SJCRH30 (cell line): ENCODE results near the gene ZFYVE28. TPM values are rescaled to one million over a fixed set of nuclear protein-coding genes. Genes with fewer than 3 reads are reported as not detected.

ENCODE experiments used
- DNase-seq, 2 experiments: peaks; one replicate each; pipeline ENCODE4 v3.0.0-alpha.2; 2015 to 2020
- H3K27ac ChIP-seq: fragments of 250-450 bp; sonication (Bioruptor Pico); 2 replicates; pipeline ENCODE4 v1.5.1; 2020; ENCODE audit warnings: mild to moderate bottlenecking, moderate library complexity
- H3K27me3 ChIP-seq: fragments of 250-450 bp; sonication (Bioruptor Pico); 2 replicates; pipeline ENCODE4 v1.5.1; 2020; ENCODE audit warnings: mild to moderate bottlenecking, moderate library complexity
- H3K36me3 ChIP-seq: fragments of 250-450 bp; sonication (Bioruptor Pico); 2 replicates; pipeline ENCODE4 v1.5.1; 2020; ENCODE audit warnings: mild to moderate bottlenecking, moderate library complexity
- H3K4me1 ChIP-seq: fragments of 250-450 bp; sonication (Bioruptor Pico); 2 replicates; pipeline ENCODE4 v1.5.1; 2020; ENCODE audit warnings: mild to moderate bottlenecking, moderate library complexity
- H3K4me3 ChIP-seq: fragments of 250-450 bp; sonication (Bioruptor Pico); 2 replicates; pipeline ENCODE4 v1.5.1; 2020; ENCODE audit warnings: mild to moderate bottlenecking, moderate library complexity
- H3K9me3 ChIP-seq: fragments of 250-450 bp; sonication (Bioruptor Pico); replicated peaks from 2 replicates; pipeline ENCODE4 v1.5.1; 2020; ENCODE audit warnings: mild to moderate bottlenecking, moderate library complexity
- total RNA-seq: library from RNA; depleted of rRNA; stranded (reverse); fragments of >200 nt; shearing (Covaris generic); gene quantifications from 2 replicates; pipeline ENCODE4 v1.2.3, GENCODE V29; 2014

ZFYVE28 gene
- total RNA-seq, 1 experiment from 2014 or later: not detected

- no peaks in the 10 kb centered on the region for H3K36me3 ChIP-seq
- H3K27me3 ChIP-seq: peaks cover 15% of the 10 kb centered on the region
- H3K4me1 ChIP-seq: no peaks in the 10 kb centered on the region
- DNase-seq: no peak
- H3K27ac ChIP-seq: no peak overlapping the region
- no peak overlapping the region for H3K4me3 ChIP-seq
- H3K9me3 ChIP-seq: no peaks in the 10 kb centered on the region
Observed at GRCh38 chr4:2266181-2266580, 152.3 kb downstream of the ZFYVE28 start.

- Histone ChIP-seq H3K4me1 (no peaks in the 10 kb centered on the region), H3K9me3 (no peaks in the 10 kb centered on the region), H3K27ac (no peak overlapping the region), H3K36me3 (no peaks in the 10 kb centered on the region), H3K27me3 (peaks cover 15% of the 10 kb centered on the region), H3K4me3 (no peak overlapping the region)
- no peak for DNase-seq
Observed at GRCh38 chr4:2265113-2266110, 153.0 kb downstream of the ZFYVE28 start.

- H3K27ac ChIP-seq: no peak overlapping the region
- no peak for DNase-seq
- H3K9me3 ChIP-seq: no peaks in the 10 kb centered on the region
- no peaks in the 10 kb centered on the region for H3K36me3 ChIP-seq
- H3K27me3 ChIP-seq: peaks cover 11% of the 10 kb centered on the region
- H3K4me3 ChIP-seq: no peak overlapping the region
- no peaks in the 10 kb centered on the region for H3K4me1 ChIP-seq
Observed at GRCh38 chr4:2264481-2265041, 153.9 kb downstream of the ZFYVE28 start.

- Histone ChIP-seq H3K4me3 (no peak overlapping the region), H3K27me3 (peaks cover 5% of the 10 kb centered on the region; the same call in 1 of the 2 replicates), H3K27ac (no peak overlapping the region), H3K9me3 (no peaks in the 10 kb centered on the region), H3K36me3 (no peaks in the 10 kb centered on the region), H3K4me1 (no peaks in the 10 kb centered on the region)
- no peak for DNase-seq
Observed at GRCh38 chr4:2263926-2264321, 154.5 kb downstream of the ZFYVE28 start.

DNA sequence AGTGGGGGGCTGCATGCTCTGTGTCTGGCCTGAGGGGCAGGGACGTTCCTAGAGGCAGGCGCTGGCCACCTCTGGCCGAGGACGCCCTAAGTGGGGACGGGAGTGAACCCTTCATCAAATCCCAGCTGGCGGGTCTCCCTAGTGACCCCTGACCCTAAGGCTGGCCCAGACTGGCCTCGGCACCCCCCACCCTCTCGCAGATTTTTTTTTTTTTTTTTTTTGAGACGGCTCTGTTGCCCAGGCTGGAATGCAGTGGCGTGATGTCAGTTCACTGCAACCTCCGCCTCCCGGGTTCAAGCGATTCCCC, 155.5 kb downstream of the ZFYVE28 start:
- no peak overlapping the region for H3K27ac ChIP-seq

DNA sequence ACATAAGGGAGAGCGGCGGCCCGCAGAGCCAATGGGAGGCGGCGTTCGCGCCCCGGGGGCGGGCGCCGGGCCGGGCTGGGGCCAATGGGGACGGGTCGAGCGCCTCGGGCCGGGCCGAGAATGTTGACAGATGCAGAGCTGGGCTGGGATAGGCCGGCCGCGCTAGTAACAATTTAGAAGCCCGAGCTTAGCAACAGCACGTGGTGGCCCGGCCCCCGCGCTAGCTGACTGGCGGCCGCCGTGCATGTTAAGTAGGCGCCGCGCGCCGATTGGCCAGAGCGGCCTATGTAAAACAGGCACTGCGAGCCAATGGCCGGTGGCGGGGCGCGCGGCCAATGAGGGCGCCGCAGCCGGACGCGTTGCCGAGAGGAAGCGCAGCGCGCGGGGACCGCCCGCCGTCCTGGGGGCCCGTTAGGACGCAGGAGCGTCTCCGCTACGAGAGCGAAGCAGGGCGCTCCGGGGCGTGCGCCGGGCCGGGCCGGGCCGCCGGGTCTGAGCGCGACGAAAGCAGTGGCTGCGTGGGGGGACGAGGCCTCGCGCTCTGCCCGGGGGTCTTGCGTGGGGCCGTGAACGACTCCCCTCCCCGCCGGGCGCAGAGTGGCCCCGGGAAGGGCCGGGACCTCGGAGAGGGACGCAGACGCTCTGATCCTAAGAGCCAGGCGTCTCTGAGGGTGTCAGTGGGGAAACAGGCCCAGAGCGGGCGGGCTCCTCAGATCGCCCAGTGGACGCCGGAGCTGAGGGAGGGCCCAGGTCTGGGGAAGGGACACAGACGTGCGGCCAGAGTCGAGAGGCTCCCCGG, 156.1 kb downstream of the ZFYVE28 start:
- Histone ChIP-seq H3K4me3 (peak overlapping the region; percentile 68), H3K27ac (peak overlapping the region; percentile 20; the same call in 1 of the 2 replicates), H3K27me3 (no peaks in the 10 kb centered on the region), H3K36me3 (no peaks in the 10 kb centered on the region), H3K9me3 (no peaks in the 10 kb centered on the region), H3K4me1 (no peaks in the 10 kb centered on the region)
- DNase-seq: peak; percentile 99

More for the DNA sequence above, 155.5 kb downstream of the ZFYVE28 start:
- Histone ChIP-seq H3K27me3 (no peaks in the 10 kb centered on the region; the same call in 1 of the 2 replicates), H3K4me1 (no peaks in the 10 kb centered on the region), H3K36me3 (no peaks in the 10 kb centered on the region), H3K9me3 (no peaks in the 10 kb centered on the region), H3K4me3 (peak overlapping the region; percentile 68)
- no peak for DNase-seq

DNA sequence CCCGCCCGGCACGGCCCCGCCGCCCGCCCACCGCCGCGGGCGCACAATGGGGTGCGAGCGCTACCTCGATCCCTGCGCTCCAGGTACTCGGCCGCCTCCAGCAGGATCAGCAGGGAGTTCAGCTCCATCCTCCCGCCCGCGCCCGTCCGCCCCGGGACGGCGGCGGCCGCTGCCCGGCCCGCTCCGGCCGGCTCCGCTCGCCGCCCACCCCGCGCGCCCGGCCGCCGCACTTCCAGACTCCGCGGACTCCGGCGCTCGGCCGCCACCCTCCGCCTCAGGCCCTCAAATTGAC, 156.6 kb downstream of the ZFYVE28 start, which contains the start of gene MXD4:
MXD4 (minus strand) TSS at position 257 of the 292 bp plus-strand sequence; CDS start at position 128, 129 bp downstream.
- H3K9me3 ChIP-seq: no peaks in the 10 kb centered on the region
- H3K4me1 ChIP-seq: no peaks in the 10 kb centered on the region
- H3K4me3 ChIP-seq: peak within 1 kb of the TSS; percentile 68
- no peaks in the 10 kb centered on the region for H3K27me3 ChIP-seq
- no peaks in the 10 kb centered on the region for H3K36me3 ChIP-seq
- peak within 1 kb of the TSS; percentile 20; the same call in 1 of the 2 replicates for H3K27ac ChIP-seq
- no peak for DNase-seq

- H3K36me3 ChIP-seq: no peaks in the 10 kb centered on the region
- no peak overlapping the region for H3K27ac ChIP-seq
- peak overlapping the region; percentile 68 for H3K4me3 ChIP-seq
- H3K4me1 ChIP-seq: no peaks in the 10 kb centered on the region
- H3K9me3 ChIP-seq: no peaks in the 10 kb centered on the region
- peak in 1 of 2 experiments; percentile 58 for DNase-seq
- no peaks in the 10 kb centered on the region for H3K27me3 ChIP-seq
Observed at GRCh38 chr4:2261110-2261852, 157.2 kb downstream of the ZFYVE28 start.

- no peaks in the 10 kb centered on the region for H3K9me3 ChIP-seq
- DNase-seq: no peak
- no peaks in the 10 kb centered on the region for H3K36me3 ChIP-seq
- H3K27me3 ChIP-seq: no peaks in the 10 kb centered on the region
- H3K4me3 ChIP-seq: peak overlapping the region; percentile 68
- H3K27ac ChIP-seq: no peak overlapping the region
- no peaks in the 10 kb centered on the region for H3K4me1 ChIP-seq
Observed at GRCh38 chr4:2260344-2261109, 157.9 kb downstream of the ZFYVE28 start.

- Histone ChIP-seq H3K9me3 (no peaks in the 10 kb centered on the region), H3K4me3 (no peak overlapping the region), H3K27ac (no peak overlapping the region), H3K4me1 (no peaks in the 10 kb centered on the region), H3K27me3 (no peaks in the 10 kb centered on the region), H3K36me3 (no peaks in the 10 kb centered on the region)
- DNase-seq: peak in 1 of 2 experiments; percentile 4
Observed at GRCh38 chr4:2259541-2260343, 158.7 kb downstream of the ZFYVE28 start.

DNA sequence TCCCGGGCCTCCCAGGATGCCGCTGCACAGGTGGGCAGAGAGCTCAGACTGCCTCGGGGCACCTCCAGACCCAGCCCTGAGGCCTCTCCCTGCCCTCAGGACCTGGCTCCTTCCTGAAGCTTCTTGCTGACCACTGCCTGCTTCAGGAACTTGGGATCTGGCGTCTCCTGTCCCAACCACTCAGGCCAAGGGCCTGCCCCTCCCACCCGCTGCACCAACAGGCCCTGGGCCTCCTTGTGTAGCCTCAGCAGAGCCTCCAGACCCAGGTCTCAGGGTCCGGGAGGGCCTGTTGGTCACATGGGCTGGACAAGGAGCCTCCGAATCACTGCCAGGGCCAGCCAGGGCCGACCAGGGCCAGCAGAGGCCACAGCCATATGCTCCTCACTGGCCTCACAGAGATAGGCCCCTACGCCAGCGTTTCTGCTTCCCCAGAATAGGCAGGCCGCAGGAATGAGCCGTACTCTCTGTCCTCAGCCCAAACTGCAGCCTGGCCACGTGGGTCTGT, 159.4 kb downstream of the ZFYVE28 start:
- Histone ChIP-seq H3K27me3 (no peaks in the 10 kb centered on the region), H3K27ac (no peak overlapping the region), H3K4me3 (no peak overlapping the region), H3K4me1 (no peaks in the 10 kb centered on the region), H3K36me3 (no peaks in the 10 kb centered on the region), H3K9me3 (no peaks in the 10 kb centered on the region)
- peak in 1 of 2 experiments; percentile 3 for DNase-seq

DNA sequence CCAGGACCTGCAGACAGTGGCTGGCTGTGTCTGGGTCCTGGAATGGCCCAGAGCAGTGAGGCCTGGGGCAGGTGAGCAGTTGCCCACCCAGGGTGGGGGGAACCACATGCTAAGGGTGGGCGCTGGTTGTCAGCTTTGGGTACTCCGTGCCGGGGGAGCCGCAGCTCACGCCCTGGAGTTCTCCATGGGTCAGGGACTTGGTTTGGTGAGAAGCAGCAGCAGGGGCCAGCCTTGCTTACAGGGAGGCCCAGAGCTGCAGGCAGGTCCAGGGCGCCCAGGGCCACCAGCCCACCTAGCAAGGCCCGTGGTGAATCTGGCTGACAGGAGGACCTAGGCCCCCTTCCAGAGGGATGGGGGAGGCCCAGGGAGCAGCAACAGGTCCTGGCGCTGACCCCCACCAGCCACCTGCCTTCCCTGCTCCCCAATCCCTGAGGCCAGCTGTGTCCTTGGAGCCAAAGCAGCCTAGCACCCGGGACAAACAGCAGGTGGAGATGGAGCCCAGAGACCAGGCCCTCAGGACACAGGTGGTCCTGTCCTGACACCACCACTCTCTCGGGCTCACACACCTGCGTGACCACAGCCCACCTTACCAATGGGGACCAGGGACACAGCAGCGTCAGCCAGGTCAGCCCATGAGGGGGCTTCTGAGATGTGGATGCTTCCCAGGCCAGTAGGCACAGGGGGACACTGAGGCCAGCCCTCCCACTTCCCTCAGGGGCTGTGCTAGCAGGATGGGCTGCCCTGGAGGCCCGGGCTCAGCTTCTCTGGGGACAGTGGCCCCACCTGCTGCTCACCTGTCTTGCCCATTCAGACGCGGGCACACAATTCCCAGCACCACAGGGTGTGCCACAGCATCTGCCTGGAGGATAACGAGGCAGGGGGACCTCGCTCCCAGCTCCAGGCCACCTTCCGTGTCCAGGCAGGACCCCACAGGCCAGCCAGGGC, 160.1 kb downstream of the ZFYVE28 start:
- Histone ChIP-seq H3K27ac (no peak overlapping the region), H3K9me3 (no peaks in the 10 kb centered on the region), H3K36me3 (no peaks in the 10 kb centered on the region), H3K27me3 (no peaks in the 10 kb centered on the region), H3K4me1 (no peaks in the 10 kb centered on the region), H3K4me3 (no peak overlapping the region)
- DNase-seq: no peak
